ENCODE measurements around the gene PTCD1. TPM values are rescaled to one million over a fixed set of nuclear protein-coding genes. Genes with fewer than 3 reads are reported as not detected.
A peak's percentile ranks its signal among the peaks of the same experiment; 100 is the strongest.

Gene PTCD1
- total RNA-seq, 1 donor from 2014 or later, result 11.3 TPM

- no peaks in the 10 kb centered on the region for H3K27me3 ChIP-seq (ENCODE audit: control insufficient read depth, insufficient read depth, low read length)
- no peak for TF ChIP-seq CTCF (IDR thresholded peaks at IDR 0.05; ENCODE audit: insufficient read depth, low read length, severe bottlenecking)
- H3K4me3 ChIP-seq (ENCODE audit: low read depth, low read length), result no peak overlapping the region
- no peak for DNase-seq (ENCODE audit: low read depth)
- H3K36me3 ChIP-seq (ENCODE audit: control insufficient read depth, insufficient read depth, low read length), result peaks cover 41% of the 10 kb centered on the region
- FAIRE-seq, result peak; percentile 13
Measured at GRCh38 chr7:99455874-99456273, 17.3 kb upstream of the PTCD1 start.

GRCh38 chr7:99453105-99453504 is 14.5 kb upstream of the PTCD1 start:
- H3K36me3 ChIP-seq (ENCODE audit: control insufficient read depth, insufficient read depth, low read length), result peaks cover 48% of the 10 kb centered on the region
- H3K27me3 ChIP-seq (ENCODE audit: control insufficient read depth, insufficient read depth, low read length), result no peaks in the 10 kb centered on the region
- DNase-seq (ENCODE audit: low read depth) (no peak), FAIRE-seq (no peak)
- no peak overlapping the region for H3K4me3 ChIP-seq (ENCODE audit: low read depth, low read length)
- TF ChIP-seq CTCF (IDR thresholded peaks at IDR 0.05; ENCODE audit: insufficient read depth, low read length, severe bottlenecking), result no peak

GRCh38 chr7:99452541-99452940 is 13.9 kb upstream of the PTCD1 start:
- Histone ChIP-seq H3K4me3 (ENCODE audit: low read depth, low read length) (no peak overlapping the region), H3K27me3 (ENCODE audit: control insufficient read depth, insufficient read depth, low read length) (no peaks in the 10 kb centered on the region), H3K36me3 (ENCODE audit: control insufficient read depth, insufficient read depth, low read length) (peaks cover 50% of the 10 kb centered on the region)
- FAIRE-seq, result no peak
- no peak for TF ChIP-seq CTCF (IDR thresholded peaks at IDR 0.05; ENCODE audit: insufficient read depth, low read length, severe bottlenecking)
- DNase-seq (ENCODE audit: low read depth), result no peak

- H3K4me3 ChIP-seq (ENCODE audit: low read depth, low read length), result no peak overlapping the region
- H3K36me3 ChIP-seq (ENCODE audit: control insufficient read depth, insufficient read depth, low read length), result peaks cover 48% of the 10 kb centered on the region
- DNase-seq (ENCODE audit: low read depth) (no peak), FAIRE-seq (no peak)
- no peaks in the 10 kb centered on the region for H3K27me3 ChIP-seq (ENCODE audit: control insufficient read depth, insufficient read depth, low read length)
- no peak for TF ChIP-seq CTCF (IDR thresholded peaks at IDR 0.05; ENCODE audit: insufficient read depth, low read length, severe bottlenecking)
Measured at GRCh38 chr7:99451936-99452335, 13.3 kb upstream of the PTCD1 start.

GRCh38 chr7:99449326-99449725 is 10.7 kb upstream of the PTCD1 start:
- no peak overlapping the region for H3K4me3 ChIP-seq (ENCODE audit: low read depth, low read length)
- no peak for FAIRE-seq

More at GRCh38 chr7:99449326-99449725, 10.7 kb upstream of the PTCD1 start:
- TF ChIP-seq CTCF (IDR thresholded peaks at IDR 0.05; ENCODE audit: insufficient read depth, low read length, severe bottlenecking), result no peak
- Histone ChIP-seq H3K27me3 (ENCODE audit: control insufficient read depth, insufficient read depth, low read length) (no peaks in the 10 kb centered on the region), H3K36me3 (ENCODE audit: control insufficient read depth, insufficient read depth, low read length) (peaks cover 47% of the 10 kb centered on the region)
- DNase-seq (ENCODE audit: low read depth), result no peak
